NCI-H345 (cell line): Measurements from ENCODE around the gene NPY1R.

ENCODE experiments used
- DNase-seq: peaks from one replicate; lab custom pipeline; 2025; lab: John Stamatoyannopoulos, UW

NPY1R gene

GRCh38 chr4:163279713-163280112, 52.7 kb downstream of the NPY1R start:
- DNase-seq, result no peak

GRCh38 chr4:163274861-163275260, 57.5 kb downstream of the NPY1R start:
- no peak for DNase-seq
